IPS-NIHi7 (cell line): Measurements from ENCODE around the gene DPH1.
"Not testable (repeated sequence)": the region's sequence is repeated elsewhere in the genome, so short reads cannot be mapped to it uniquely, and the experiment has no call there.

Experiments
- DNase-seq: peaks from one replicate; pipeline ENCODE4 v3.0.0; 2012; ENCODE audit warnings: mixed read lengths; ENCODE audit errors: extremely low spot score

DPH1 gene

GRCh38 chr17:2029911-2030778, at the start of gene DPH1:
DPH1 (plus strand) TSS chr17:2030153; CDS start chr17:2030170, 17 bp downstream.
- peak; percentile 92 for DNase-seq

GRCh38 chr17:1980665-1981250, 49.2 kb upstream of the DPH1 start:
- DNase-seq, result no peak

- DNase-seq, result not testable (repeated sequence)
Measured at GRCh38 chr17:1982793-1983366, 47.1 kb upstream of the DPH1 start.

- no peak for DNase-seq
Measured at GRCh38 chr17:1985093-1985492, 44.9 kb upstream of the DPH1 start.

- peak; percentile 65 for DNase-seq
Measured at GRCh38 chr17:1985686-1986085, 44.3 kb upstream of the DPH1 start.

- no peak for DNase-seq
Measured at GRCh38 chr17:1986783-1987451, 43.0 kb upstream of the DPH1 start.

- no peak for DNase-seq
Measured at GRCh38 chr17:1989135-1989534, 40.8 kb upstream of the DPH1 start.

- DNase-seq, result no peak
Measured at GRCh38 chr17:1992541-1992940, 37.4 kb upstream of the DPH1 start.

GRCh38 chr17:1994707-1995106, 35.2 kb upstream of the DPH1 start:
- no peak for DNase-seq

- DNase-seq, result no peak
Measured at GRCh38 chr17:1995321-1995892, 34.5 kb upstream of the DPH1 start.

GRCh38 chr17:1995907-1996799, 33.8 kb upstream of the DPH1 start:
- DNase-seq, result no peak

- no peak for DNase-seq
Measured at GRCh38 chr17:1996800-1997288, 33.1 kb upstream of the DPH1 start.

- DNase-seq, result no peak
Measured at GRCh38 chr17:1997289-1997926, 32.5 kb upstream of the DPH1 start.

- DNase-seq, result peak; percentile 62
Measured at GRCh38 chr17:1997927-1998742, 31.8 kb upstream of the DPH1 start.

- no peak for DNase-seq
Measured at GRCh38 chr17:1999557-2000251, 30.2 kb upstream of the DPH1 start.

- DNase-seq, result no peak
Measured at GRCh38 chr17:2002767-2003329, 27.1 kb upstream of the DPH1 start.

- DNase-seq, result no peak
Measured at GRCh38 chr17:2003525-2003924, 26.4 kb upstream of the DPH1 start.

GRCh38 chr17:2004435-2004952, 25.5 kb upstream of the DPH1 start:
- DNase-seq, result no peak
